GM21360 (cell line): ENCODE results near the gene GAS7.

Source experiments
- ATAC-seq: cut with Tn5 transposase; IDR thresholded peaks from one replicate; pipeline ENCODE4 v1.9.1; 2021; ENCODE audit warnings: mild to moderate bottlenecking, moderate library complexity; ENCODE audit not compliant: unreplicated experiment

GAS7 gene

GRCh38 chr17:10198509-10199249, at the start of gene GAS7:
Gene GAS7 (minus strand): TSS chr17:10198606.
- ATAC-seq: peak; percentile 56

GRCh38 chr17:10247810-10248209, 49.4 kb upstream of the GAS7 start:
- no peak for ATAC-seq

- ATAC-seq: no peak
These were observed 45.8 kb upstream of the GAS7 start for GRCh38 chr17:10243883-10244844.

- ATAC-seq: no peak
These were observed 43.4 kb upstream of the GAS7 start for GRCh38 chr17:10241781-10242180.

- no peak for ATAC-seq
These were observed 40.3 kb upstream of the GAS7 start for GRCh38 chr17:10238661-10239060.

- no peak for ATAC-seq
These were observed 35.6 kb upstream of the GAS7 start for GRCh38 chr17:10234033-10234432.

GRCh38 chr17:10233161-10233560, 34.8 kb upstream of the GAS7 start:
- no peak for ATAC-seq

GRCh38 chr17:10229181-10229580, 30.8 kb upstream of the GAS7 start:
- no peak for ATAC-seq

- no peak for ATAC-seq
These were observed 28.7 kb upstream of the GAS7 start for GRCh38 chr17:10226930-10227695.

GRCh38 chr17:10224582-10225195, 26.3 kb upstream of the GAS7 start:
- ATAC-seq: no peak

GRCh38 chr17:10219193-10219592, 20.8 kb upstream of the GAS7 start:
- no peak for ATAC-seq

GRCh38 chr17:10217916-10218315, 19.5 kb upstream of the GAS7 start:
- no peak for ATAC-seq

- no peak for ATAC-seq
These were observed 18.0 kb upstream of the GAS7 start for GRCh38 chr17:10216213-10216938.

GRCh38 chr17:10215286-10215685, 16.9 kb upstream of the GAS7 start:
- no peak for ATAC-seq

- no peak for ATAC-seq
These were observed 13.3 kb upstream of the GAS7 start for GRCh38 chr17:10211666-10212065.

- no peak for ATAC-seq
These were observed 11.8 kb upstream of the GAS7 start for GRCh38 chr17:10210151-10210574.

GRCh38 chr17:10208604-10209193, 10.3 kb upstream of the GAS7 start:
- no peak for ATAC-seq

- ATAC-seq: no peak
These were observed 8.7 kb upstream of the GAS7 start for GRCh38 chr17:10207153-10207552.

- no peak for ATAC-seq
These were observed 7.3 kb upstream of the GAS7 start for GRCh38 chr17:10205549-10206185.
